Umbilical cord (tissue), 2 donors: Measurements from ENCODE around the gene SMLR1. TPM values are rescaled to one million over a fixed set of nuclear protein-coding genes. Genes with fewer than 3 reads are reported as not detected.

ENCODE experiments used
- DNase-seq: peaks from one replicate; pipeline ENCODE4 v3.0.0-alpha.2; 2015; ENCODE audit warnings: low spot score
- total RNA-seq: library from RNA; depleted of rRNA; stranded (reverse); fragments of >200 nt; gene quantifications from one replicate; pipeline ENCODE4 v1.2.3, GENCODE V29; 2014; ENCODE audit warnings: low replicate concordance; ENCODE audit not compliant: insufficient read depth

Gene SMLR1
- total RNA-seq, 1 donor from 2014 or later: 0.72 TPM

DNA sequence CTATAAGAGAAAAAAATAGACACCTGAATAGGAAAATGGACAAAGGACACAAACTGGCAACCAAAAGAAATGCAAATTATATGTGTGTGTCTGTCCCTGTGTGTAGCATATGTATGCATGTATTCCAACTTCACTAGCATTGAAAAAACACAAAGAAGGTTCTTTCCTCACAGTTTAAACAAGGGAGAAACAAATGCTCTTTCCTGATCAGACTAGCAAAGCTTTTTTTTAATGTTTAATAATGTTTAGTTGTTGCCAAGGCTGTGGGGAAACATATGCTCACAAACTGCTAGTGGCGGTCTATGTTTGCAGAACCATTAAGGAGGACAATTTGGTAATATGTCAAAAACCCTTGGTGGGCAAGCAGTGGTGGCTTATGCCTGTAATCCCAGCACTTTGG lies 22.4 kb downstream of the SMLR1 start:
- DNase-seq: no peak

- DNase-seq: no peak
Measured at GRCh38 chr6:130851026-130851425, 23.8 kb downstream of the SMLR1 start.

DNA sequence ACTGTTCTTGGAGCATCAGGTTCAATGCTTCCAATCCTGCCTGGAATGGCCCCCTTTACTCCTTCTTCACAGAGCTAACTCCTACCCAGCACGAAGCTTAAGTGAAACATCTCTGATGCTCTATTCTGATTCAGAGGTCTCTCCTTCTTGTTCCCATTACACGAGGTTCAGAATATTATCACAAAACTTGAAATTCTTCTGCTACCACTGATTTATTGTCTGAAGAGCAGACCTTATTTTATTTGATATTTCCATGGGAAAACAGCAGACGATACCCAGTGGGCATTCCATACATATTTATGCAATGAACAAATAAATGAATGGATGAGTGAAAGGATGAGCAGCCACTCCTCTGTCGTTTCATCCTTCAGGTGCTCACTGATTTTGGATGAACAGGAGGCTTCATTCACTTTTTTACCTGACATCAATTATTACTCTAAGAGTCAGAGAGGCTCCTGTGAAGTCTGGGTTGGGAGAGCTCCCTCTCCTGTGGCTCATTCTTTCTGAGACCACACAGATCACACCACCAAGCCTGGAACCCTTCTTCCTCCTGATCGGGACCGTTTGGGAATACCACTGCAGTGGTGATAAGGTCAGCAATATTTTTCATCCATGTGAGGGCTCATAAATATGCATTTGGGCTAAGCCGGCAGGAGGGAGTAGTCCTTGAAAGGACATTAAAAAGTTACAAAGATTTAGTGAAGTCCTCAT lies 25.8 kb downstream of the SMLR1 start:
- peak; percentile 9 for DNase-seq

GRCh38 chr6:130853555-130854183 lies 26.5 kb downstream of the SMLR1 start:
- peak; percentile 6 for DNase-seq

GRCh38 chr6:130858054-130858453 lies 30.8 kb downstream of the SMLR1 start:
- DNase-seq: no peak

- DNase-seq: peak; percentile 5
Measured at GRCh38 chr6:130858498-130859160, 31.4 kb downstream of the SMLR1 start.

GRCh38 chr6:130859161-130859867 lies 32.1 kb downstream of the SMLR1 start:
- DNase-seq: peak; percentile 17

GRCh38 chr6:130862370-130862769 lies 35.2 kb downstream of the SMLR1 start:
- DNase-seq: no peak

GRCh38 chr6:130863415-130864230 lies 36.4 kb downstream of the SMLR1 start:
- no peak for DNase-seq

GRCh38 chr6:130864344-130864743 lies 37.1 kb downstream of the SMLR1 start:
- no peak for DNase-seq

GRCh38 chr6:130865793-130866192 lies 38.6 kb downstream of the SMLR1 start:
- DNase-seq: no peak

- DNase-seq: no peak
Measured at GRCh38 chr6:130869681-130870080, 42.5 kb downstream of the SMLR1 start.

DNA sequence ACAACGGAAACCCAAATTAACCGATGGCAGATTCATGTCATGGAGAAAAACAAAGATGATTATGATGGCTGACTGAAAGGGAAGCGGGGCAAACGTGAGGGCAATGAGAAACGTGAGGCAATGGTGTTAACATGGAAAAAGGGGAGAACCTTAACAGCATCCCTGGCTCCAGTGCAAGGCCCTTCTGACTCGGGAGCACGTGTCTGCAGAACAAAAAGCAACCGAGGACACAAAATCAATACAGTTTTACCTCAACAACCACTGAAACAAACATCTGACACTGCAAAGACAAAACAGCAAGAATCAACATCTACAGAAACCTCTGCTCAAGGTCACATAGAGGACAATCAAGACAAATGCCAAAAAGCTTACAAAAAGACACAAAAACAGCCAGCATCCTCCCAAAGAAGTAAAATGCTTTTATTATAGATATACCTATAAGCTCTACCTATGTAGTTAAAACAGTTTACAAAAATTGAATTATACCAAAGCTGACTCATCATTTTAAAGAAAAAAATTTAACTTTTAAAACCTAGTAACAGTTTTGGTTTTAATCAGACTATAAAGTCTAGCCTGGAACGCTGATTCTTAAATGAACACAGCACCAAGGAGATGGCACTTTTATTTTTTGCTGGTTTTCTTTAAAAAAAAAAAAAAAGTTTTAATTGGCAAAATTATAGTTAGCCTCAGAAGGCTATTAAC lies 43.1 kb downstream of the SMLR1 start:
- DNase-seq: no peak

GRCh38 chr6:130872250-130873095 lies 45.3 kb downstream of the SMLR1 start:
- DNase-seq: peak; percentile 63

GRCh38 chr6:130873746-130874145 lies 46.5 kb downstream of the SMLR1 start:
- DNase-seq: no peak

- DNase-seq: no peak
Measured at GRCh38 chr6:130879826-130880225, 52.6 kb downstream of the SMLR1 start.

DNA sequence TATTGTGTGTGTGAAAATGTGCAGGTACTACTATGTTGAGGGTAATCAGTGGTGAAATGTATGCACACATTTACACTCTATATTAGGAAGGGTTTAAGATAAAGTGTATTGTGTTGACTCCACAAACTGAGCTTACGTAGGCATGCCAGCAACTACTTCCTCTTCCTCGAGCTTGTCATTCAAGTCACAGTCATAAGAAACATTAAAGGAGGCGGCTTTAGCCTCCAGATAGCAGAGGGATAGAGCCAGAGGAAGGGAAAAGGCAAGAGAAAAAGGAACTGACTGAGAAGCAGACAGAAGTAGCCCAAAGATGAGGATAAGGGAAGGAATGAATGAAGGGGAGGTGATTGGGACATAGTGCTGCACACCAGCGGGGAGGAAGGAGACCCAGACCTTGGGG lies 55.2 kb downstream of the SMLR1 start:
- DNase-seq: no peak

GRCh38 chr6:130885392-130886192 lies 58.4 kb downstream of the SMLR1 start:
- DNase-seq: peak; percentile 85
